Measurements from ENCODE around the gene GAGE12F.
"Not testable (repeated sequence)": the region's sequence is repeated elsewhere in the genome, so short reads cannot be mapped to it uniquely, and the experiment has no call there.

Gene GAGE12F

GRCh38 chrX:49560542-49560941 lies at the start of gene GAGE12F:
GAGE12F (plus strand) TSS chrX:49560842; CDS start chrX:49561997, 1,155 bp downstream.
- not testable (repeated sequence) for DNase-seq

GRCh38 chrX:49531877-49532276 lies 28.8 kb upstream of the GAGE12F start, which contains the start of gene GAGE12C:
GAGE12C (plus strand) TSS chrX:49532177; CDS start chrX:49533332, 1,155 bp downstream.
- DNase-seq, result not testable (repeated sequence)

GRCh38 chrX:49541433-49541832 lies 19.2 kb upstream of the GAGE12F start, which contains the start of gene GAGE12D:
GAGE12D (plus strand) TSS chrX:49541733; CDS start chrX:49542888, 1,155 bp downstream.
- not testable (repeated sequence) for DNase-seq

GRCh38 chrX:49550989-49551388 lies 9.7 kb upstream of the GAGE12F start, which contains the start of gene GAGE12E:
GAGE12E (plus strand) TSS chrX:49551289; CDS start chrX:49552444, 1,155 bp downstream.
- not testable (repeated sequence) for DNase-seq

- not testable (repeated sequence) for DNase-seq
Measured at GRCh38 chrX:49568728-49569127, 8.1 kb downstream of the GAGE12F start.

GRCh38 chrX:49569152-49569551 lies 8.5 kb downstream of the GAGE12F start:
- DNase-seq, result not testable (repeated sequence)

- DNase-seq, result not testable (repeated sequence)
Measured at GRCh38 chrX:49570100-49570499, 9.5 kb downstream of the GAGE12F start, which contains the start of gene GAGE12G. GAGE12G (plus strand) TSS chrX:49570400; CDS start chrX:49571555, 1,155 bp downstream.

- not testable (repeated sequence) for DNase-seq
Measured at GRCh38 chrX:49579649-49580048, 19.0 kb downstream of the GAGE12F start, which contains the start of gene GAGE12H. GAGE12H (plus strand) TSS chrX:49579949; CDS start chrX:49581104, 1,155 bp downstream.

GRCh38 chrX:49589196-49589595 lies 28.6 kb downstream of the GAGE12F start, which contains the start of gene GAGE2A:
GAGE2A (plus strand) TSS chrX:49589496; CDS start chrX:49590651, 1,155 bp downstream.
- not testable (repeated sequence) for DNase-seq

GRCh38 chrX:49589769-49590478 lies 29.3 kb downstream of the GAGE12F start:
- not testable (repeated sequence) for DNase-seq

- not testable (repeated sequence) for DNase-seq
Measured at GRCh38 chrX:49590488-49590887, 29.8 kb downstream of the GAGE12F start.

- DNase-seq, result not testable (repeated sequence)
Measured at GRCh38 chrX:49598720-49599119, 38.1 kb downstream of the GAGE12F start, which contains the start of gene GAGE1. GAGE1 (plus strand) TSS chrX:49599020; CDS start chrX:49600175, 1,155 bp downstream.

- no peak for DNase-seq
Measured at GRCh38 chrX:49610718-49611310, 50.2 kb downstream of the GAGE12F start.

Measured in GDM1 (cell line).